HepG2 (cell line): Measurements from ENCODE around the gene ABCA3. TPM values are rescaled to one million over a fixed set of nuclear protein-coding genes. Genes with fewer than 3 reads are reported as not detected.

Experiments
- ATAD3A ChIP-seq: sonication (generic); formaldehyde crosslinking; IDR thresholded peaks from 2 replicates; pipeline ENCODE4 v1.4.0; 2020; ENCODE audit warnings: missing genetic modification reagents
- BHLHE40 ChIP-seq: IDR thresholded peaks from 2 replicates; pipeline ENCODE4 v1.6.1; 2011; ENCODE audit warnings: low read length, improper control_type of control experiment
- KDM1A ChIP-seq: IDR thresholded peaks from 2 replicates; pipeline ENCODE4 v1.6.1; 2016; ENCODE audit warnings: missing compliant biosample characterization
- LCORL ChIP-seq, 2 experiments: fragments of 450-650 bp in 1 of 2; sonication (generic) in 1 of 2; formaldehyde crosslinking in 1 of 2; IDR thresholded peaks; 2 replicates each; pipeline versions ENCODE4 v1.5.0 to v1.6.1; 2017 to 2020; ENCODE audit warnings: antibody characterized with exemption in 1 of 2, missing genetic modification reagents in 1 of 2
- NFE2 ChIP-seq: sonication (generic); formaldehyde crosslinking; IDR thresholded peaks from 2 replicates; pipeline ENCODE4 v1.4.0; 2020; ENCODE audit warnings: missing genetic modification reagents
- RFX1 ChIP-seq: fragments of 450-650 bp; IDR thresholded peaks from 2 replicates; pipeline ENCODE4 v1.6.1; 2017
- RNF2 ChIP-seq: fragments of 450-650 bp; conservative IDR thresholded peaks from 2 replicates; pipeline ENCODE4 v1.6.1; 2016; ENCODE audit warnings: low read depth
- TCF7L2 ChIP-seq: IDR thresholded peaks from 2 replicates; pipeline ENCODE4 v1.6.1; 2011; ENCODE audit warnings: mild to moderate bottlenecking, low read depth, low read length, moderate library complexity
- ZFP36L1 ChIP-seq: sonication (generic); formaldehyde crosslinking; IDR thresholded peaks from 2 replicates; pipeline ENCODE4 v1.8.0; 2022; ENCODE audit warnings: mild to moderate bottlenecking, missing genetic modification reagents, moderate library complexity
- ZFYVE20 ChIP-seq: sonication (generic); formaldehyde crosslinking; IDR thresholded peaks from 2 replicates; pipeline ENCODE4 v1.8.0; 2023; ENCODE audit warnings: low read depth, mild to moderate bottlenecking, moderate library complexity, missing genetic modification reagents, borderline replicate concordance
- ZMAT3 ChIP-seq: sonication (generic); formaldehyde crosslinking; conservative IDR thresholded peaks from 2 replicates; pipeline ENCODE4 v1.7.0; 2021; ENCODE audit warnings: missing genetic modification reagents
- ZNF17 ChIP-seq: sonication (generic); formaldehyde crosslinking; IDR thresholded peaks from 2 replicates; pipeline ENCODE4 v1.5.0; 2020; ENCODE audit warnings: mild to moderate bottlenecking, missing genetic modification reagents
- ZNF331 ChIP-seq: sonication (generic); formaldehyde crosslinking; IDR thresholded peaks from 2 replicates; pipeline ENCODE4 v1.4.0; 2020; ENCODE audit warnings: missing genetic modification reagents
- ZNF703 ChIP-seq: sonication (generic); formaldehyde crosslinking; IDR thresholded peaks from 2 replicates; pipeline ENCODE4 v1.5.1; 2020; ENCODE audit warnings: missing genetic modification reagents, mild to moderate bottlenecking, moderate library complexity, borderline replicate concordance
- ZNF747 ChIP-seq: sonication (generic); formaldehyde crosslinking; IDR thresholded peaks from 2 replicates; pipeline ENCODE4 v1.8.1; 2023; ENCODE audit warnings: missing genetic modification reagents, mild to moderate bottlenecking, borderline replicate concordance
- ZNF780A ChIP-seq: sonication (generic); formaldehyde crosslinking; IDR thresholded peaks from 2 replicates; pipeline ENCODE4 v1.8.0; 2022; ENCODE audit warnings: mild to moderate bottlenecking, missing genetic modification reagents, moderate library complexity
- polyA plus RNA-seq, 8 experiments: library from polyadenylated mRNA; depleted of rRNA in 3 of 8; stranded (reverse) in 7 of 8; unstranded in 1 of 8; fragments of >200 nt; fragmentation: Illumina TruSeq in 4 of 8; extraction: Trizol in 4 of 8; gene quantifications; 2 replicates each; pipeline versions ENCODE4 v1.2.1 to v1.2.3, GENCODE V29; 2011 to 2016; ENCODE audit warnings: low read depth in 4 of 8, missing spikeins in 1 of 8, mixed read lengths in 1 of 8; ENCODE audit not compliant: insufficient read depth in 1 of 8
- total RNA-seq, 5 experiments: library from RNA; depleted of rRNA; stranded (reverse); fragments of >200 nt; fragmentation: Illumina TruSeq; extraction: Trizol; gene quantifications; 2 replicates each; pipeline ENCODE4 v1.2.3, GENCODE V29; 2016; ENCODE audit warnings: low read depth in 1 of 5
- TF ChIP-seq, protein P1 (sequence below): sonication (generic); formaldehyde crosslinking; IDR thresholded peaks from 2 replicates; pipeline ENCODE4 v1.5.0; 2020; ENCODE audit warnings: mild to moderate bottlenecking, missing genetic modification reagents
- TF ChIP-seq, protein P2 (sequence below): IDR thresholded peaks from 2 replicates; pipeline ENCODE4 v1.6.1; 2012; ENCODE audit warnings: low read length, improper control_type of control experiment
- TF ChIP-seq, protein P3 (sequence below): fragments of 450-650 bp; IDR thresholded peaks from 2 replicates; pipeline ENCODE4 v1.6.1; 2017; ENCODE audit warnings: mild to moderate bottlenecking
- TF ChIP-seq, protein P4 (sequence below): sonication (generic); formaldehyde crosslinking; IDR thresholded peaks from 2 replicates; pipeline ENCODE4 v1.5.0; 2020; ENCODE audit warnings: missing genetic modification reagents, mild to moderate bottlenecking, borderline replicate concordance

Gene ABCA3
- total and polyA plus RNA-seq, 2 of the 13 experiments (the other 11 are each of a cell fraction or from before 2014, with no cell fraction given): 0.60 to 1.5 TPM

DNA sequence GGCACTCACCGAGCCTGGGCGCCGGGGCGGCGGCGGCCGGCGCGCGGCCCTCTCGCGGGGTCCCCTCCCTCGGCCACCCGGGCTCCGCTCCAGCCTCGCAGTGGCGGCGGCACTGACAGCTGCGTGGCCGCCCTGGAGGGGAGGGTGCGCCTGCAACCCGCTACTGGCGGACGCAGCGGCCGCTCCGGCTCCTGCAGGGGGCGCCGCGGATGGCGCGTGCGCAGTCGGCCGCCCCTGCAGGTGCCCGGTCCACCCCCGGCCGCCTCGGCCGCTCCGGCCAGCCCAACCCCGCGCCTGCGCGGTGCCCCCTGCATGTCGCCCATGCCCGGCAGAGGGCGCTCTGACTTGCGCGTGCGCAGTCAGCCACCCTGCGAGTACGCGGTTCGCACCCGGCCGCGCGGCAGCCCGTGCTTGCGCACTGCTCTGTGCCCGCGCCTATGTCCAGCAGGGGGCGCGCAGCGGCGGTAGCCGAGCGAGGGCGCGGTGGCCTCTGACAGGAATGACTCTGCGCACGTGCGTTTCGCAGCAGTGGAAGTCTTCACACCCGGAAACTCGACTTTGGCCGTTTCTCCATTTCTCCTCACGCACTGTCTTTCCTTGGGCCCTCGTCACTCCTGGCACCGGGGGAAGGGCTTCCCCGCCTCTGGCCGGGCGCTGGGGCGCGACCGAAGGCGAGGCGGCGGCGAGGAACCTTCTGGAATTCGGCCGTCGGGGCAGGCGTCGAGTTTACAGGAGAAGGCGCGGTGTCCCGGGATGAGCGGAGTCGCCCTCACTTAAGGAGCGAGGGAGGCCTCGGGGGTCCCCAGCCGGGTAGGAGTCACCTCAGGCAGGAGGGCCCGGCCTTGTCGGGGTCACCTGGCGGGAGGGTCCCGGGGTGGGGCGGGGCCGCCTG lies at the start of gene ABCA3 (continued):
- TF ChIP-seq, protein P1, sequence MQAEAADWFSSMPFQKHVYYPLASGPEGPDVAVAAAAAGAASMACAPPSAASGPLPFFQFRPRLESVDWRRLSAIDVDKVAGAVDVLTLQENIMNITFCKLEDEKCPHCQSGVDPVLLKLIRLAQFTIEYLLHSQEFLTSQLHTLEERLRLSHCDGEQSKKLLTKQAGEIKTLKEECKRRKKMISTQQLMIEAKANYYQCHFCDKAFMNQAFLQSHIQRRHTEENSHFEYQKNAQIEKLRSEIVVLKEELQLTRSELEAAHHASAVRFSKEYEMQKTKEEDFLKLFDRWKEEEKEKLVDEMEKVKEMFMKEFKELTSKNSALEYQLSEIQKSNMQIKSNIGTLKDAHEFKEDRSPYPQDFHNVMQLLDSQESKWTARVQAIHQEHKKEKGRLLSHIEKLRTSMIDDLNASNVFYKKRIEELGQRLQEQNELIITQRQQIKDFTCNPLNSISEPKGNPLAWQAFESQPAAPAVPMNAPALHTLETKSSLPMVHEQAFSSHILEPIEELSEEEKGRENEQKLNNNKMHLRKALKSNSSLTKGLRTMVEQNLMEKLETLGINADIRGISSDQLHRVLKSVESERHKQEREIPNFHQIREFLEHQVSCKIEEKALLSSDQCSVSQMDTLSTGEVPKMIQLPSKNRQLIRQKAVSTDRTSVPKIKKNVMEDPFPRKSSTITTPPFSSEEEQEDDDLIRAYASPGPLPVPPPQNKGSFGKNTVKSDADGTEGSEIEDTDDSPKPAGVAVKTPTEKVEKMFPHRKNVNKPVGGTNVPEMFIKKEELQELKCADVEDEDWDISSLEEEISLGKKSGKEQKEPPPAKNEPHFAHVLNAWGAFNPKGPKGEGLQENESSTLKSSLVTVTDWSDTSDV: peak; percentile 99
- no peak for TF ChIP-seq ZNF17 (CRISPR knock-in tag)
- TF ChIP-seq, protein P2, sequence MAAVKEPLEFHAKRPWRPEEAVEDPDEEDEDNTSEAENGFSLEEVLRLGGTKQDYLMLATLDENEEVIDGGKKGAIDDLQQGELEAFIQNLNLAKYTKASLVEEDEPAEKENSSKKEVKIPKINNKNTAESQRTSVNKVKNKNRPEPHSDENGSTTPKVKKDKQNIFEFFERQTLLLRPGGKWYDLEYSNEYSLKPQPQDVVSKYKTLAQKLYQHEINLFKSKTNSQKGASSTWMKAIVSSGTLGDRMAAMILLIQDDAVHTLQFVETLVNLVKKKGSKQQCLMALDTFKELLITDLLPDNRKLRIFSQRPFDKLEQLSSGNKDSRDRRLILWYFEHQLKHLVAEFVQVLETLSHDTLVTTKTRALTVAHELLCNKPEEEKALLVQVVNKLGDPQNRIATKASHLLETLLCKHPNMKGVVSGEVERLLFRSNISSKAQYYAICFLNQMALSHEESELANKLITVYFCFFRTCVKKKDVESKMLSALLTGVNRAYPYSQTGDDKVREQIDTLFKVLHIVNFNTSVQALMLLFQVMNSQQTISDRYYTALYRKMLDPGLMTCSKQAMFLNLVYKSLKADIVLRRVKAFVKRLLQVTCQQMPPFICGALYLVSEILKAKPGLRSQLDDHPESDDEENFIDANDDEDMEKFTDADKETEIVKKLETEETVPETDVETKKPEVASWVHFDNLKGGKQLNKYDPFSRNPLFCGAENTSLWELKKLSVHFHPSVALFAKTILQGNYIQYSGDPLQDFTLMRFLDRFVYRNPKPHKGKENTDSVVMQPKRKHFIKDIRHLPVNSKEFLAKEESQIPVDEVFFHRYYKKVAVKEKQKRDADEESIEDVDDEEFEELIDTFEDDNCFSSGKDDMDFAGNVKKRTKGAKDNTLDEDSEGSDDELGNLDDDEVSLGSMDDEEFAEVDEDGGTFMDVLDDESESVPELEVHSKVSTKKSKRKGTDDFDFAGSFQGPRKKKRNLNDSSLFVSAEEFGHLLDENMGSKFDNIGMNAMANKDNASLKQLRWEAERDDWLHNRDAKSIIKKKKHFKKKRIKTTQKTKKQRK: no peak
- peak; percentile 95 for TF ChIP-seq ZNF780A (CRISPR knock-in tag)
- TF ChIP-seq ZFP36L1: peak; percentile 92; the same call in 1 of the 2 replicates
- TF ChIP-seq RNF2: peak; percentile 99
- TF ChIP-seq ATAD3A: no peak
- TF ChIP-seq ZNF331 (CRISPR knock-in tag): peak; percentile 97
- TF ChIP-seq BHLHE40: peak; percentile 97
- no peak for TF ChIP-seq RFX1
- no peak for TF ChIP-seq ZFYVE20
- TF ChIP-seq ZNF703 (CRISPR knock-in tag): peak; percentile 70
- TF ChIP-seq LCORL (IDR thresholded peaks at IDR 0.05): no peak
- TF ChIP-seq LCORL (CRISPR knock-in tag; IDR thresholded peaks at IDR 0.05): peak; percentile 85
- TF ChIP-seq, protein P3, sequence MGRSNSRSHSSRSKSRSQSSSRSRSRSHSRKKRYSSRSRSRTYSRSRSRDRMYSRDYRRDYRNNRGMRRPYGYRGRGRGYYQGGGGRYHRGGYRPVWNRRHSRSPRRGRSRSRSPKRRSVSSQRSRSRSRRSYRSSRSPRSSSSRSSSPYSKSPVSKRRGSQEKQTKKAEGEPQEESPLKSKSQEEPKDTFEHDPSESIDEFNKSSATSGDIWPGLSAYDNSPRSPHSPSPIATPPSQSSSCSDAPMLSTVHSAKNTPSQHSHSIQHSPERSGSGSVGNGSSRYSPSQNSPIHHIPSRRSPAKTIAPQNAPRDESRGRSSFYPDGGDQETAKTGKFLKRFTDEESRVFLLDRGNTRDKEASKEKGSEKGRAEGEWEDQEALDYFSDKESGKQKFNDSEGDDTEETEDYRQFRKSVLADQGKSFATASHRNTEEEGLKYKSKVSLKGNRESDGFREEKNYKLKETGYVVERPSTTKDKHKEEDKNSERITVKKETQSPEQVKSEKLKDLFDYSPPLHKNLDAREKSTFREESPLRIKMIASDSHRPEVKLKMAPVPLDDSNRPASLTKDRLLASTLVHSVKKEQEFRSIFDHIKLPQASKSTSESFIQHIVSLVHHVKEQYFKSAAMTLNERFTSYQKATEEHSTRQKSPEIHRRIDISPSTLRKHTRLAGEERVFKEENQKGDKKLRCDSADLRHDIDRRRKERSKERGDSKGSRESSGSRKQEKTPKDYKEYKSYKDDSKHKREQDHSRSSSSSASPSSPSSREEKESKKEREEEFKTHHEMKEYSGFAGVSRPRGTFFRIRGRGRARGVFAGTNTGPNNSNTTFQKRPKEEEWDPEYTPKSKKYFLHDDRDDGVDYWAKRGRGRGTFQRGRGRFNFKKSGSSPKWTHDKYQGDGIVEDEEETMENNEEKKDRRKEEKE: no peak
- TF ChIP-seq ZMAT3 (CRISPR knock-in tag): peak; percentile 97
- TF ChIP-seq ZNF747: no peak
- TF ChIP-seq KDM1A (CRISPR knock-in tag): 0 out of 2 replicates have a peak, but pooled peaks have one; percentile 8
- TF ChIP-seq, protein P4, sequence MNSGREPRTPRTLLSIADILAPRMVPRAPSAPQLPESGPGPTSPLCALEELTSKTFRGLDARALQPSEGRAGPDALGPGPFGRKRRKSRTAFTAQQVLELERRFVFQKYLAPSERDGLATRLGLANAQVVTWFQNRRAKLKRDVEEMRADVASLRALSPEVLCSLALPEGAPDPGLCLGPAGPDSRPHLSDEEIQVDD (CRISPR knock-in tag): peak; percentile 95
- TF ChIP-seq NFE2 (CRISPR knock-in tag): peak; percentile 69; the same call in 1 of the 2 replicates
- TF ChIP-seq TCF7L2: no peak
